ENCODE measurements around the gene GRK3. TPM values are rescaled to one million over a fixed set of nuclear protein-coding genes. Genes with fewer than 3 reads are reported as not detected.

Gene GRK3
- total and polyA plus RNA-seq, 2 donors, result 8.4 to 20.2 TPM

DNA sequence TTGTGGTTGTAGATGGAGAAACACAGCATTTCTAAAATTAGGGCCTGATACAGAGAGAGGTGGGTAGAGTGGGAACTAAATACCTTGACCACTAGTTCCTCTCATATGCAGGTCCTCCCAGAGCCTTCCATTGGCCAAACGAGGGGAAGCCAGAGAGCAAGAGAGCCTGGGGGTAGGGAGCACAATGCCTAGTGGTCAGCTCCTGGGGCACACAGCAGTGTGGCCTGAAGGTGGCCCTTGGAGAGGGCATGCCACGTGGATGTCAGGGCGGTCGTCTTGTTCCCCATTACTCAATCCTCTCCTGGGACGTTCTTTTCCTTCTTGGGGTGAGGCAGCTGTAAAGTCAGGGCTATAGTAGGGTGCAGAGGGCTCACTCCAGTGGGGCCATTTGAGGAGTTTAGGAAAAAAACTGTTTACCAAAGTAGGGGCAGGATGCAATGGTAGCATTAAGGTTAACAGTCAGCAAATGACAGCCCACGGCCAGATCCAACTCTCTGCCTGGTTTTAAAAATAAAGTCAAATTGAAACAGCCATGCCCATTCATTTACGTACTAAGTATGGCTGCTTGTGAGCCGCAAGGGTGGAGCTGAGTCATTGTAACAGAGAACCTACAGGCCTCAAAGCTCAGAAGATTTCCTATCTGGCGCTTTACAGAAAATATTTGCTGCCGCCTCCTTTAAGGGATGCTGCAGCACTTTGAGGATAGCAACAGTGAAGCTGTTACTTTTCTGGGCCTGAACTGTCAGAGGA lies 185.1 kb downstream of the GRK3 start:
- Histone ChIP-seq H3K36me3 (ENCODE audit: control insufficient read depth in 2 of 2, insufficient read depth in 2 of 2, low read length in 1 of 2) (no peaks in the 10 kb centered on the region), H3K27me3 (ENCODE audit: control insufficient read depth in 2 of 2, insufficient read depth in 1 of 2, low read length in 1 of 2) (no peaks in the 10 kb centered on the region), H3K9me3 (ENCODE audit: control insufficient read depth in 2 of 2, insufficient read depth in 1 of 2, low read length in 1 of 2) (peaks cover 0 to 6% of the 10 kb centered on the region in 2 donors), H3K4me1 (ENCODE audit: control insufficient read depth in 2 of 2, insufficient read depth in 2 of 2, low read length in 2 of 2) (peaks cover 0 to 17% of the 10 kb centered on the region in 2 donors), H3K27ac (ENCODE audit: low read depth in 1 of 2, low read length in 1 of 2) (no peak overlapping the region), H3K4me3 (ENCODE audit: low read length in 2 of 2) (no peak overlapping the region)
- 92% methylated on average over 10 of the region's 10 CpGs for WGBS
- DNase-seq (ENCODE audit: low read depth in 6 of 9, low spot score in 9 of 9), result no peak

GRCh38 chr22:25750569-25751173 lies 186.2 kb downstream of the GRK3 start:
- Histone ChIP-seq H3K9me3 (ENCODE audit: control insufficient read depth in 2 of 2, insufficient read depth in 1 of 2, low read length in 1 of 2) (peaks cover 0 to 9% of the 10 kb centered on the region in 2 donors), H3K4me3 (ENCODE audit: low read length in 2 of 2) (no peak overlapping the region), H3K27me3 (ENCODE audit: control insufficient read depth in 2 of 2, insufficient read depth in 1 of 2, low read length in 1 of 2) (no peaks in the 10 kb centered on the region), H3K27ac (ENCODE audit: low read depth in 1 of 2, low read length in 1 of 2) (no peak overlapping the region), H3K36me3 (ENCODE audit: control insufficient read depth in 2 of 2, insufficient read depth in 2 of 2, low read length in 1 of 2) (no peaks in the 10 kb centered on the region), H3K4me1 (ENCODE audit: control insufficient read depth in 2 of 2, insufficient read depth in 2 of 2, low read length in 2 of 2) (peaks cover 0 to 17% of the 10 kb centered on the region in 2 donors)
- DNase-seq (ENCODE audit: low read depth in 6 of 9, low spot score in 9 of 9), result no peak
- WGBS, result 75% methylated on average over 6 of the region's 6 CpGs

GRCh38 chr22:25751174-25751581 lies 186.7 kb downstream of the GRK3 start:
- WGBS, result 93% methylated on average over 4 of the region's 4 CpGs
- Histone ChIP-seq H3K27ac (ENCODE audit: low read depth in 1 of 2, low read length in 1 of 2) (no peak overlapping the region), H3K4me3 (ENCODE audit: low read length in 2 of 2) (no peak overlapping the region), H3K36me3 (ENCODE audit: control insufficient read depth in 2 of 2, insufficient read depth in 2 of 2, low read length in 1 of 2) (no peaks in the 10 kb centered on the region), H3K9me3 (ENCODE audit: control insufficient read depth in 2 of 2, insufficient read depth in 1 of 2, low read length in 1 of 2) (peaks cover 0 to 12% of the 10 kb centered on the region in 2 donors), H3K27me3 (ENCODE audit: control insufficient read depth in 2 of 2, insufficient read depth in 1 of 2, low read length in 1 of 2) (no peaks in the 10 kb centered on the region), H3K4me1 (ENCODE audit: control insufficient read depth in 2 of 2, insufficient read depth in 2 of 2, low read length in 2 of 2) (peaks cover 0 to 17% of the 10 kb centered on the region in 2 donors)
- no peak for DNase-seq (ENCODE audit: low read depth in 6 of 9, low spot score in 9 of 9)

- no peaks in the 10 kb centered on the region for H3K27me3 ChIP-seq (ENCODE audit: control insufficient read depth in 2 of 2, insufficient read depth in 1 of 2, low read length in 1 of 2)
- peaks cover 0 to 20% of the 10 kb centered on the region in 2 donors for H3K4me1 ChIP-seq (ENCODE audit: control insufficient read depth in 2 of 2, insufficient read depth in 2 of 2, low read length in 2 of 2)
- DNase-seq (ENCODE audit: low read depth in 6 of 9, low spot score in 9 of 9), result no peak
- no peaks in the 10 kb centered on the region for H3K36me3 ChIP-seq (ENCODE audit: control insufficient read depth in 2 of 2, insufficient read depth in 2 of 2, low read length in 1 of 2)
- peaks cover 0 to 12% of the 10 kb centered on the region in 2 donors for H3K9me3 ChIP-seq (ENCODE audit: control insufficient read depth in 2 of 2, insufficient read depth in 1 of 2, low read length in 1 of 2)
- H3K27ac ChIP-seq (ENCODE audit: low read depth in 1 of 2, low read length in 1 of 2), result no peak overlapping the region
- H3K4me3 ChIP-seq (ENCODE audit: low read length in 2 of 2), result no peak overlapping the region
- WGBS, result 94% methylated on average over 48 of the region's 48 CpGs
Observed at GRCh38 chr22:25752615-25753214, 188.2 kb downstream of the GRK3 start.

- no peak for DNase-seq (ENCODE audit: low read depth in 6 of 9, low spot score in 9 of 9)
- Histone ChIP-seq H3K27ac (ENCODE audit: low read depth in 1 of 2, low read length in 1 of 2) (no peak overlapping the region), H3K27me3 (ENCODE audit: control insufficient read depth in 2 of 2, insufficient read depth in 1 of 2, low read length in 1 of 2) (no peaks in the 10 kb centered on the region), H3K4me1 (ENCODE audit: control insufficient read depth in 2 of 2, insufficient read depth in 2 of 2, low read length in 2 of 2) (peaks cover 0 to 20% of the 10 kb centered on the region in 2 donors), H3K4me3 (ENCODE audit: low read length in 2 of 2) (no peak overlapping the region), H3K9me3 (ENCODE audit: control insufficient read depth in 2 of 2, insufficient read depth in 1 of 2, low read length in 1 of 2) (peaks cover 0 to 12% of the 10 kb centered on the region in 2 donors), H3K36me3 (ENCODE audit: control insufficient read depth in 2 of 2, insufficient read depth in 2 of 2, low read length in 1 of 2) (no peaks in the 10 kb centered on the region)
- WGBS, result 97% methylated on average over 14 of the region's 14 CpGs
Observed at GRCh38 chr22:25753252-25753651, 188.8 kb downstream of the GRK3 start.

DNA sequence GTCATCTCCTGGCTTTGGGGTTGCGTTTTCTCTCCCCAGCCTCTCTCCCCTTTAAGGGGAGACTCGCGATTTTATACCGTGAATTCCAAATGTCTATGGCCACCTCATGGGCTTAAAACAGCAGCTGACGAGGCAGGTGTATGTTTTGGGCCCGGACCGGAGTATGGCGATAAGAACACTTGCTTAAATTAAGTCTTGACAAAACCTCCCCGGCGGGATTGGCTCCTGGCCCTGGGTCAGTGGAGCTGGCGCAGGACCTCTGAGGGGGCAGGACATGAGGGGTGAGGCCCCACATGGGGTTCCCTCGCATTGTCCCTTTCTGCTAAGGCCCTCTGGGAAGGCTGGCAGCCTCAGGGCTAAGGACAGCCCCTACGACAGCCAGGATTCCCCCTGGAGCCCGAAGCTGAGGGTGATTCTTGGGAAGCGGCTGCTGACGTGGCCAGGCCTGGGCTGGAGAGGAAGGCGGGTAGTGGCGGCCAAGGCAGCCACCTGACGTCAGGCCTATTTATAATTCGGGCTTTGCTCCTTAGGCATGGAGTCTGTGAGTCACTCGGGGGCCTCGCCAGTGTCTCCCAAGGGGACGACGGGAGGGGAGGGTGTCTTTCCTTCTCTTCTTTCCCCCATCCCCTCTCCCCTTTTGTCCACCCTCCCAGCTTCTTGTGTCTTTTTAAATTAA lies 190.2 kb downstream of the GRK3 start:
- peaks cover 0 to 12% of the 10 kb centered on the region in 2 donors for H3K9me3 ChIP-seq (ENCODE audit: control insufficient read depth in 2 of 2, insufficient read depth in 1 of 2, low read length in 1 of 2)

DNA sequence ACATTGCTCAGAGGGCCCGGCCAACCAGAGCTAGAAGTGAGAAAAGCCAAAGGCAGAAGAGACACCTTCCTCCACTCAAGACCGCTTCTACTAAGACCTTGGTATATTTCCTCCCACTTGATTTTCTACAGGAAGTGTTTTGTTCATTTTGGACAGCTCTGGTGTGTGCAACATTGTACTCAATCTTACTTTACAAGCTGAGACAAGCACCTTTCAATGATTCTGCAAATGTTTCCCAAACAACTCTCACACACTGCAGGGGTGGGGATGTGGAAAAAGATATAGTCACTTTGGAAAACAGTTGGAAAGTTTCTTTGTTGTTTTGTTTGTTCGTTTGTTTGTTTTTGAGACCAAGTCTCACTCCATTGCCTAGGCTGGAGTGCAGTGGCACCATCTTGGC lies 193.2 kb downstream of the GRK3 start:
- 76% methylated on average over 3 of the region's 3 CpGs for WGBS
- H3K9me3 ChIP-seq (ENCODE audit: control insufficient read depth in 2 of 2, insufficient read depth in 1 of 2, low read length in 1 of 2), result peaks cover 0 to 12% of the 10 kb centered on the region in 2 donors
- peak overlapping the region; percentile 29 to 59 for H3K27ac ChIP-seq (ENCODE audit: low read depth in 1 of 2, low read length in 1 of 2)
- peaks cover 0 to 13% of the 10 kb centered on the region in 2 donors for H3K4me1 ChIP-seq (ENCODE audit: control insufficient read depth in 2 of 2, insufficient read depth in 2 of 2, low read length in 2 of 2)
- H3K4me3 ChIP-seq (ENCODE audit: low read length in 2 of 2), result no peak overlapping the region
- no peaks in the 10 kb centered on the region for H3K36me3 ChIP-seq (ENCODE audit: control insufficient read depth in 2 of 2, insufficient read depth in 2 of 2, low read length in 1 of 2)
- DNase-seq (ENCODE audit: low read depth in 6 of 9, low spot score in 9 of 9), result peak in 1 of 9 donors; percentile 48
- H3K27me3 ChIP-seq (ENCODE audit: control insufficient read depth in 2 of 2, insufficient read depth in 1 of 2, low read length in 1 of 2), result no peaks in the 10 kb centered on the region

More for the DNA sequence above, 190.2 kb downstream of the GRK3 start:
- Histone ChIP-seq H3K4me1 (ENCODE audit: control insufficient read depth in 2 of 2, insufficient read depth in 2 of 2, low read length in 2 of 2) (peaks cover 0 to 13% of the 10 kb centered on the region in 2 donors), H3K27me3 (ENCODE audit: control insufficient read depth in 2 of 2, insufficient read depth in 1 of 2, low read length in 1 of 2) (no peaks in the 10 kb centered on the region), H3K27ac (ENCODE audit: low read depth in 1 of 2, low read length in 1 of 2) (no peak overlapping the region), H3K4me3 (ENCODE audit: low read length in 2 of 2) (no peak overlapping the region), H3K36me3 (ENCODE audit: control insufficient read depth in 2 of 2, insufficient read depth in 2 of 2, low read length in 1 of 2) (no peaks in the 10 kb centered on the region)
- DNase-seq (ENCODE audit: low read depth in 6 of 9, low spot score in 9 of 9), result no peak
- 94% methylated on average over 24 of the region's 24 CpGs for WGBS

GRCh38 chr22:25758316-25758715 lies 193.8 kb downstream of the GRK3 start:
- Histone ChIP-seq H3K4me1 (ENCODE audit: control insufficient read depth in 2 of 2, insufficient read depth in 2 of 2, low read length in 2 of 2) (peaks cover 0 to 13% of the 10 kb centered on the region in 2 donors), H3K36me3 (ENCODE audit: control insufficient read depth in 2 of 2, insufficient read depth in 2 of 2, low read length in 1 of 2) (no peaks in the 10 kb centered on the region), H3K27ac (ENCODE audit: low read depth in 1 of 2, low read length in 1 of 2) (peak overlapping the region in 1 of 2 donors; percentile 48), H3K9me3 (ENCODE audit: control insufficient read depth in 2 of 2, insufficient read depth in 1 of 2, low read length in 1 of 2) (peaks cover 0 to 10% of the 10 kb centered on the region in 2 donors), H3K4me3 (ENCODE audit: low read length in 2 of 2) (no peak overlapping the region), H3K27me3 (ENCODE audit: control insufficient read depth in 2 of 2, insufficient read depth in 1 of 2, low read length in 1 of 2) (no peaks in the 10 kb centered on the region)
- DNase-seq (ENCODE audit: low read depth in 6 of 9, low spot score in 9 of 9), result no peak
- WGBS, result 96% methylated on average over 8 of the region's 8 CpGs

All from thymus (tissue), 11 donors.